ENCODE data around the gene HSFX4. TPM values are rescaled to one million over a fixed set of nuclear protein-coding genes. Genes with fewer than 3 reads are reported as not detected.
A peak's percentile ranks its signal among the peaks of the same experiment; 100 is the strongest.
"Not testable (repeated sequence)": the region's sequence is repeated elsewhere in the genome, so short reads cannot be mapped to it uniquely, and the experiment has no call there.

Gene HSFX4
- total and polyA plus RNA-seq, 2 of the 13 experiments (the other 11 are each of a cell fraction or from before 2014, with no cell fraction given): not detected

DNA sequence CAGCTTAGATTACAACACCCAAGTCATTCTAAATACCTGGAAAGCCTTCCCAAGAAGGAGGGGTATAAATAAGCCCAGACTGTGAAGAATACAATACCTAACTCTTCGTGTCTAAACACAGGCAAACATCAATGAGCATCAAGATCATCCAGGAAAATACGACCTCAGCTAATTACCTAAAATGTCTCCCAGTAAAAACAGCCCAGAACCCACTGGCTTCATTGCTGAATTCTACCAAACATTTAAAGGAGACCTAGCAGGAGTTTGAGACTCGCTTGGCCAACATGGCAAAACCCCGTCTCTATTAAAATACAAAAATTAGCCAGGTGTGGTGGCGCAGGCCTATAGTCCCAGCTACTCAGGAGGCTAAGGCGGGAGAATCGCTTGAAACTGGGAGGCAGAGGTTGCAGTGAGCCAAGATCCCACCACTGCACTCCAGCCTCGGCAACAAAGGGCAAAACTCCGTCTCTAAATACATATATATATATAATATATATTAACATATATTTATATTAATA, 19.1 kb upstream of the HSFX4 start:
- Histone ChIP-seq H2AFZ (ENCODE audit: low read length) (no peak overlapping the region), H3K27ac (ENCODE audit: extremely low read length, insufficient read depth, low read length) (no peak overlapping the region), H3K9me3 (ENCODE audit: low read length) (no peaks in the 10 kb centered on the region), H3K79me2 (ENCODE audit: insufficient read depth, low read length) (no peaks in the 10 kb centered on the region), H3K4me1 (ENCODE audit: insufficient read depth, low read length) (no peaks in the 10 kb centered on the region), H3K27me3 (ENCODE audit: control insufficient read depth in 1 of 2, insufficient read depth in 2 of 2, low read length in 2 of 2) (no peaks in the 10 kb centered on the region), H3K36me3 (replicated peaks in 1 of 2; ENCODE audit: control insufficient read depth in 1 of 2, insufficient read depth in 2 of 2, low read length in 2 of 2) (no peaks in the 10 kb centered on the region), H3K4me2 (ENCODE audit: low read depth, low read length) (no peak overlapping the region), H3K4me3 (replicated peaks in 1 of 3; ENCODE audit: insufficient read depth in 1 of 3, low read depth in 2 of 3, low read length in 3 of 3) (no peak overlapping the region), H4K20me1 (ENCODE audit: insufficient read depth, low read length) (no peaks in the 10 kb centered on the region), H3K9ac (ENCODE audit: insufficient read depth, low read depth, low read length) (no peak overlapping the region)
- 89% methylated on average over 9 of the region's 9 CpGs for WGBS (ENCODE audit: low lambda C conversion rate)
- CTCF ChIA-PET (ENCODE audit: low intra/inter-chr PET ratio, low total read pairs): no interaction called here
- POLR2A ChIA-PET: no interaction called here
- in situ Hi-C loops (cut with HindIII; ENCODE audit: extremely low pct_ligation_motif_present, low pct_unique_long_range_greater_than_20kb) (no loop called here), intact Hi-C loops (cut with micrococcal nuclease; ENCODE audit: unreplicated experiment) (no loop called here)
- TF ChIP-seq NFE2 (CRISPR knock-in tag; IDR thresholded peaks at IDR 0.05): no peak
- TF ChIP-seq DMAP1 (CRISPR knock-in tag; IDR thresholded peaks at IDR 0.05): no peak
- TF ChIP-seq ZNF83 (CRISPR knock-in tag; IDR thresholded peaks at IDR 0.05; ENCODE audit: borderline replicate concordance): no peak
- FAIRE-seq (no peak), ATAC-seq (peak; percentile 66), DNase-seq (ENCODE audit: low spot score) (no peak)
- BruUV-seq (replicated peaks): no TSS peak

- H3K4me3 ChIP-seq (replicated peaks in 1 of 3; ENCODE audit: insufficient read depth in 1 of 3, low read depth in 2 of 3, low read length in 3 of 3): no peak overlapping the region
- FAIRE-seq: no peak
- H3K27ac ChIP-seq (ENCODE audit: extremely low read length, insufficient read depth, low read length): no peak overlapping the region
- intact Hi-C loops (cut with micrococcal nuclease; ENCODE audit: unreplicated experiment) (no loop called here), in situ Hi-C loops (cut with HindIII; ENCODE audit: extremely low pct_ligation_motif_present, low pct_unique_long_range_greater_than_20kb) (no loop called here)
- no peak for TF ChIP-seq ZNF7 (CRISPR knock-in tag; IDR thresholded peaks at IDR 0.05)
- CTCF ChIA-PET (ENCODE audit: low intra/inter-chr PET ratio, low total read pairs): no interaction called here
- H3K36me3 ChIP-seq (replicated peaks in 1 of 2; ENCODE audit: control insufficient read depth in 1 of 2, insufficient read depth in 2 of 2, low read length in 2 of 2): no peaks in the 10 kb centered on the region
- H4K20me1 ChIP-seq (ENCODE audit: insufficient read depth, low read length): no peaks in the 10 kb centered on the region
- no peak for DNase-seq (ENCODE audit: low spot score)
- BruUV-seq (replicated peaks): no TSS peak
- H3K4me2 ChIP-seq (ENCODE audit: low read depth, low read length): no peak overlapping the region
- H3K79me2 ChIP-seq (ENCODE audit: insufficient read depth, low read length): no peaks in the 10 kb centered on the region
- H3K4me1 ChIP-seq (ENCODE audit: insufficient read depth, low read length): no peaks in the 10 kb centered on the region
- H3K9me3 ChIP-seq (ENCODE audit: low read length): no peaks in the 10 kb centered on the region
- no peak for ATAC-seq
- no peaks in the 10 kb centered on the region for H3K27me3 ChIP-seq (ENCODE audit: control insufficient read depth in 1 of 2, insufficient read depth in 2 of 2, low read length in 2 of 2)
- no peak overlapping the region for H3K9ac ChIP-seq (ENCODE audit: insufficient read depth, low read depth, low read length)
- POLR2A ChIA-PET: no interaction called here
- WGBS (ENCODE audit: low lambda C conversion rate): 75% methylated on average over 2 of the region's 3 CpGs
- H2AFZ ChIP-seq (ENCODE audit: low read length): no peak overlapping the region
Measured at GRCh38 chrX:149916745-149917392, 12.5 kb upstream of the HSFX4 start.

DNA sequence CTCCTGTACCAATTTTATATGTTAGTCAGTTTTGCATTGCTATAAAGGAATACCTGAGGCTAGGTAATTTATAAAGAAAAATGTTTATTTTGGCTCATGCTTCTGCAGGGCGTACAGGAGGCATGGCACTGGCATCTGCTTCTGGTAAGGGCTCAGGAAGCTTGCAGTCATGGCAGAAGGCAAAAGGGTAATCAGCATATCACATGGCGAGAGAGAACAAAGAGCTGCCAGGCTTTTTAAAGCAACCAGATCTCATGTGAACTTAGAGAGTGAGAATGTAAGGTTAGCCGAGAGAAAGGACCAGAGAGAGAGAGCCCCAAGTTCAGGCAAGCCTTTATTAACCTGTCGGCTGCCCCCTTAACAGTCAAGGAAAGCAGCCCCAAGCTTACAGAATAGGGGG, 5.5 kb upstream of the HSFX4 start:
- H3K4me1 ChIP-seq (ENCODE audit: insufficient read depth, low read length); H3K4me3 ChIP-seq (replicated peaks in 1 of 3; ENCODE audit: insufficient read depth in 1 of 3, low read depth in 2 of 3, low read length in 3 of 3); H2AFZ ChIP-seq (ENCODE audit: low read length); POLR2A ChIA-PET; H3K27me3 ChIP-seq (ENCODE audit: control insufficient read depth in 1 of 2, insufficient read depth in 2 of 2, low read length in 2 of 2); H3K36me3 ChIP-seq (replicated peaks in 1 of 2; ENCODE audit: control insufficient read depth in 1 of 2, insufficient read depth in 2 of 2, low read length in 2 of 2); FAIRE-seq; H3K27ac ChIP-seq (ENCODE audit: extremely low read length, insufficient read depth, low read length); in situ Hi-C loops (cut with HindIII; ENCODE audit: extremely low pct_ligation_motif_present, low pct_unique_long_range_greater_than_20kb); H3K79me2 ChIP-seq (ENCODE audit: insufficient read depth, low read length); H3K9me3 ChIP-seq (ENCODE audit: low read length); H3K9ac ChIP-seq (ENCODE audit: insufficient read depth, low read depth, low read length); DNase-seq (ENCODE audit: low spot score); H4K20me1 ChIP-seq (ENCODE audit: insufficient read depth, low read length); H3K4me2 ChIP-seq (ENCODE audit: low read depth, low read length); intact Hi-C loops (cut with micrococcal nuclease; ENCODE audit: unreplicated experiment); BruUV-seq (replicated peaks); ATAC-seq; CTCF ChIA-PET (ENCODE audit: low intra/inter-chr PET ratio, low total read pairs): not testable (repeated sequence)
- no CpG with 5 or more reads among the region's 4 CpGs for WGBS (ENCODE audit: low lambda C conversion rate)

DNA sequence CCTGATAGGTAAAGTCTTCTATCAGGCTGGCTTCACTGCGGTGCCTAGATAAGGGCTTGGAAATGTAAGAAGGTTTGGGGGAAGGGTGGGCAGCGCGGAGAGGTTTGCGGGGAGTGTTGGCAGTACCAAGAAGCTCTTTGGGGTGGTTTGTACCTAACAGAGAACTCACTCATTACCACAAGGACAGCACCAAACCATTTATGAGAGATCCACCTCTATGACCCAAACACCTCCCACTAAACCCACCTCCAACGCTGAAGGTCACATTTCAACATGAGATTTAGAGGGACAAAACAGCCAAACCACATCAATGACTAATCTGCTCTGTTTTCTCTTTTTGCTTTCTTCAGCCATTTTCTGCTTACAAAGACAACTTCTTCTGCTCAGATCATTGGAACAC, 4.9 kb upstream of the HSFX4 start:
- FAIRE-seq; in situ Hi-C loops (cut with HindIII; ENCODE audit: extremely low pct_ligation_motif_present, low pct_unique_long_range_greater_than_20kb); POLR2A ChIA-PET: not testable (repeated sequence)

More for the DNA sequence above, 4.9 kb upstream of the HSFX4 start:
- H2AFZ ChIP-seq (ENCODE audit: low read length); intact Hi-C loops (cut with micrococcal nuclease; ENCODE audit: unreplicated experiment); H4K20me1 ChIP-seq (ENCODE audit: insufficient read depth, low read length); H3K9ac ChIP-seq (ENCODE audit: insufficient read depth, low read depth, low read length); CTCF ChIA-PET (ENCODE audit: low intra/inter-chr PET ratio, low total read pairs); H3K79me2 ChIP-seq (ENCODE audit: insufficient read depth, low read length); DNase-seq (ENCODE audit: low spot score); H3K36me3 ChIP-seq (replicated peaks in 1 of 2; ENCODE audit: control insufficient read depth in 1 of 2, insufficient read depth in 2 of 2, low read length in 2 of 2); ATAC-seq; BruUV-seq (replicated peaks); H3K4me2 ChIP-seq (ENCODE audit: low read depth, low read length); H3K4me3 ChIP-seq (replicated peaks in 1 of 3; ENCODE audit: insufficient read depth in 1 of 3, low read depth in 2 of 3, low read length in 3 of 3); H3K9me3 ChIP-seq (ENCODE audit: low read length); H3K27ac ChIP-seq (ENCODE audit: extremely low read length, insufficient read depth, low read length); H3K4me1 ChIP-seq (ENCODE audit: insufficient read depth, low read length); H3K27me3 ChIP-seq (ENCODE audit: control insufficient read depth in 1 of 2, insufficient read depth in 2 of 2, low read length in 2 of 2): not testable (repeated sequence)
- no CpG with 5 or more reads among the region's 5 CpGs for WGBS (ENCODE audit: low lambda C conversion rate)

All from HepG2 (cell line).